Endothelial cell of umbilical vein (primary cell): ENCODE results near the gene PCGF1. TPM values are rescaled to one million over a fixed set of nuclear protein-coding genes. Genes with fewer than 3 reads are reported as not detected.

Experiments used
- BruUV-seq: library from RNA; stranded (reverse); fragments of 400-500 nt; replicated peaks from 2 replicates; lab custom pipeline; 2021; lab: Mats Ljungman, UMichigan
- CTCF ChIA-PET: fragments of 300-600, 350-600 bp; sonication (Branson Sonifier 250); formaldehyde crosslinking; loops from one replicate; lab custom pipeline; 2021; ENCODE audit warnings: antibody characterized with exemption, inconsistent platforms; lab: Charles Lee
- POLR2A ChIA-PET: fragments of 300-600, 350-600 bp; sonication (Branson Sonifier 250); formaldehyde crosslinking; loops from one replicate; lab custom pipeline; 2021; ENCODE audit warnings: antibody characterized with exemption, inconsistent platforms; lab: Charles Lee
- DNase-seq: peaks from one replicate; pipeline ENCODE4 v3.0.0-alpha.2; 2011; ENCODE audit warnings: low read depth, low spot score
- FAIRE-seq: peaks from 2 replicates; lab custom pipeline; 2011; peaks lifted over from hg19 to GRCh38; lab: Jason Lieb, UNC
- H2AFZ ChIP-seq: 2 replicates; pipeline ENCODE4 v1.6.0; 2012; ENCODE audit warnings: low read depth, low read length, control low read depth, inconsistent platforms
- H3K27ac ChIP-seq: 2 replicates; pipeline ENCODE4 v1.5.1; 2011; ENCODE audit warnings: low read depth, mild to moderate bottlenecking, control low read depth, low read length, moderate library complexity; ENCODE audit not compliant: insufficient read depth
- H3K27me3 ChIP-seq, 2 experiments: 2 replicates each; pipeline versions ENCODE4 v1.6.0 to v1.6.1; 2011; ENCODE audit warnings: low read length in 2 of 2, mixed read lengths in 1 of 2; ENCODE audit not compliant: control insufficient read depth in 2 of 2, insufficient read depth in 2 of 2
- H3K36me3 ChIP-seq, 2 experiments: 2 replicates in 1 of 2; 3 replicates in 1 of 2; pipeline ENCODE4 v1.5.1; 2011; ENCODE audit warnings: low read length in 2 of 2, mild to moderate bottlenecking in 1 of 2, moderate library complexity in 1 of 2; ENCODE audit not compliant: control insufficient read depth in 2 of 2, insufficient read depth in 2 of 2; ENCODE audit errors: extremely low read depth in 1 of 2
- H3K4me1 ChIP-seq: 3 replicates; pipeline ENCODE4 v1.5.1; 2011; ENCODE audit warnings: mild to moderate bottlenecking, low read length; ENCODE audit not compliant: control insufficient read depth, insufficient read depth; ENCODE audit errors: extremely low read depth
- H3K4me2 ChIP-seq: 2 replicates; pipeline ENCODE4 v1.6.1; 2011; ENCODE audit warnings: low read length, control low read depth, mixed read lengths; ENCODE audit not compliant: insufficient read depth
- H3K4me3 ChIP-seq, 3 experiments: fragments of 200-600 bp in 1 of 3; sonication (generic), shearing (Covaris generic) in 1 of 3; replicated peaks in 1 of 3; 2 replicates each; pipeline ENCODE4 v1.5.1; 2011 to 2016; ENCODE audit warnings: control low read depth in 3 of 3, low read length in 3 of 3, mild to moderate bottlenecking in 2 of 3, inconsistent platforms in 1 of 3, low read depth in 1 of 3, moderate library complexity in 1 of 3; ENCODE audit not compliant: insufficient read depth in 1 of 3
- H3K79me2 ChIP-seq: 2 replicates; pipeline ENCODE4 v1.6.0; 2012; ENCODE audit warnings: low read length, inconsistent platforms; ENCODE audit not compliant: control insufficient read depth, insufficient read depth
- H3K9ac ChIP-seq: replicated peaks from 2 replicates; pipeline ENCODE3; 2011; ENCODE audit warnings: low read length, control low read depth; ENCODE audit not compliant: insufficient read depth; ENCODE audit errors: extremely low read depth
- H3K9me1 ChIP-seq: replicated peaks from 3 replicates; pipeline ENCODE4 v1.6.0; 2011; ENCODE audit warnings: mild to moderate bottlenecking, low read length; ENCODE audit not compliant: control insufficient read depth, insufficient read depth; ENCODE audit errors: extremely low read depth
- H3K9me3 ChIP-seq: replicated peaks from 2 replicates; pipeline ENCODE4 v1.5.1; 2012; ENCODE audit warnings: low read length, inconsistent platforms; ENCODE audit not compliant: control insufficient read depth, insufficient read depth
- H4K20me1 ChIP-seq: replicated peaks from 2 replicates; pipeline ENCODE3; 2011; ENCODE audit warnings: mild to moderate bottlenecking, low read length; ENCODE audit not compliant: control insufficient read depth, insufficient read depth; ENCODE audit errors: extremely low read depth
- POLR2A ChIP-seq: IDR thresholded peaks from 2 replicates; pipeline ENCODE4 v1.6.1; 2012; ENCODE audit warnings: low read depth, mild to moderate bottlenecking, control low read depth, low read length
- POLR2AphosphoS5 ChIP-seq: IDR thresholded peaks from 2 replicates; pipeline ENCODE4 v1.6.1; 2012; ENCODE audit warnings: low read depth, mild to moderate bottlenecking, control low read depth, low read length, moderate library complexity; ENCODE audit not compliant: insufficient read depth
- dilution Hi-C: fragments of 300-500 bp; cut with MboI; formaldehyde crosslinking; loops from one replicate; pipeline ENCODE4 v1.15.0; 2019; ENCODE audit warnings: low sequenced_read_pairs; ENCODE audit not compliant: extremely low pct_ligation_motif_present
- intact Hi-C: fragments of 100-400 bp; cut with micrococcal nuclease; formaldehyde crosslinking; loops from one replicate; pipeline ENCODE4 v1.10.0; 2022
- polyA plus RNA-seq, 4 experiments: library from polyadenylated mRNA; depleted of rRNA in 3 of 4; stranded (reverse) in 3 of 4; unstranded in 1 of 4; fragments of >200 nt; gene quantifications; 2 replicates each; pipeline versions ENCODE4 v1.2.1 to v1.2.3, GENCODE V29; 2011 to 2012; ENCODE audit warnings: missing spikeins in 1 of 4
- total RNA-seq: library from RNA; stranded (reverse); gene quantifications from 2 replicates; pipeline ENCODE4 v1.2.3, GENCODE V29; 2021
- TF ChIP-seq, protein P1 (sequence below): IDR thresholded peaks from 2 replicates; pipeline ENCODE4 v1.6.1; 2011; ENCODE audit not compliant: insufficient read depth, insufficient read length

Gene PCGF1
- total and polyA plus RNA-seq, 2 donors (not counting 3 experiments of a cell fraction or from before 2014, with no cell fraction given), result 17.4 to 19.2 TPM

DNA sequence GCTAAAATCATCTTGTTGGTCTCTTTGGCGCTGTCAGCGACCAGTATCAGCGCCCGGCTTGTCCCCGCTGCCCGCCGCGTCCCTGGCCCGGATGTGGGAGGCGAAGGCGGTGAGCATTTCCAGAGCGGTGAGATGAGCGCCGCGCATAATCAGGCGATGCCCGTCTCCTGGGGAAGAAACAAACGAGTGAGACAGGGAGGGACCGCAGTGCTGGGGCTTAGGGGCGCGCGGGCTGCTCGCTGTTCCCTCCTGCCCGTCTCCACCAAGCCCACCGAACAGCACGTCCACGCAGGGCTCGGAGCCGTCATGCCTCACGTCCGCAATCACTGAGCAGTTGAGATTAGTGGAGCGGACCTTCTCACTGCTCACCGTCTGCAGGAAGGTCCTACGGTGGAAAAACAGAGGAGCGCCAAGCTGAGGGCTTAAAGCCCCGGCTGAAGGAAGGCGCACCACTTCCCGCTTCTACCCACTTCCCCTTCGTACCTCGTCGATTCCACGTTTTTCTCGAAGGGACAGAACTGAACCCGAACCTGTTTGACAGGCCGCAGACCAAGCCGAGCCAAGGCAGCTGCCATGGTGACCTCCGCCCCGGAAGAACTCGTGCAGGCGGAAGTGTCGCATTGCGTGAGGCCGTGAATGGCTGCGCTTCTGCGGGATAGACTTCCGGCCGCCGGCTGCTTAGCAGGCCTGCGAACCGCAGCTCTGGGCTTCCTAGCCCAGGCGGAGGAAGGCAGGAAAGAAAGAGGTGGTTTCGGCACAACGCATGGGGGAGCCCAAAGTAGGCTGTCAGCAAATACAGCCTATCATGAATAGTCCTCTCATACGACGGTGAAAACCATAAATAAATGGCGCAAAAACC lies 35.2 kb downstream of the PCGF1 start, which contains the start of gene MRPL53:
MRPL53 (minus strand) TSS at position 595 of the 859 bp plus-strand sequence; CDS start at position 575, 20 bp downstream.
- peak; percentile 93 for DNase-seq
- ChIA-PET POLR2A (interaction anchor here (0.6 to 1.1 kb wide), 2 partner anchors 11 to 38 kb away, joined by 3 read pairs; partner anchors contain the start of genes CCDC142 and TTC31), CTCF (interaction anchor here (1.2 to 2.1 kb wide), 2 partner anchors 10 to 32 kb away, joined by 3 to 12 read pairs; partner anchors contain the start of genes CCDC142 and TTC31)
- TF ChIP-seq POLR2AphosphoS5, result peak; percentile 99
- TF ChIP-seq, protein P1, sequence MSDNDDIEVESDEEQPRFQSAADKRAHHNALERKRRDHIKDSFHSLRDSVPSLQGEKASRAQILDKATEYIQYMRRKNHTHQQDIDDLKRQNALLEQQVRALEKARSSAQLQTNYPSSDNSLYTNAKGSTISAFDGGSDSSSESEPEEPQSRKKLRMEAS, result no peak
- peak; percentile 98 for TF ChIP-seq POLR2A
- Histone ChIP-seq H2AFZ (peak within 1 kb of the TSS; percentile 87), H3K36me3 (peaks cover 0 to 7% of the 10 kb centered on the region in 2 experiments), H3K27ac (peak within 1 kb of the TSS; percentile 10), H3K4me2 (peak within 1 kb of the TSS; percentile 89), H3K9me3 (no peaks in the 10 kb centered on the region), H3K9ac (peak within 1 kb of the TSS; percentile 46), H3K27me3 (no peaks in the 10 kb centered on the region), H4K20me1 (no peaks in the 10 kb centered on the region), H3K4me3 (peak within 1 kb of the TSS; percentile 43 to 84 (median 75)), H3K4me1 (peaks cover 13% of the 10 kb centered on the region), H3K79me2 (no peaks in the 10 kb centered on the region), H3K9me1 (no peaks in the 10 kb centered on the region)
- TSS peak; percentile 78 for BruUV-seq
- peak; percentile 88 for FAIRE-seq
- dilution Hi-C loops (no loop called here), intact Hi-C loops (loop anchor here (1.0 kb wide), 1 partner anchor 10 kb away; the partner anchor contains the start of gene CCDC142)
